OCI-LY3 (cell line): ENCODE data around the gene DDX39A.

Experiments used
- EZH2phosphoT487 ChIP-seq: fragments of 200-600 bp; shearing (Covaris generic); IDR thresholded peaks from 2 replicates; pipeline ENCODE4 v1.6.1; 2018; ENCODE audit warnings: antibody characterized with exemption, mixed run types, low read depth
- TF ChIP-seq, protein P1 (sequence below): fragments of 200-600, 300-600 bp; sonication (generic); IDR thresholded peaks from 2 replicates; pipeline ENCODE4 v1.5.1; 2014; ENCODE audit warnings: antibody characterized with exemption, low read length, low read depth

DNA sequence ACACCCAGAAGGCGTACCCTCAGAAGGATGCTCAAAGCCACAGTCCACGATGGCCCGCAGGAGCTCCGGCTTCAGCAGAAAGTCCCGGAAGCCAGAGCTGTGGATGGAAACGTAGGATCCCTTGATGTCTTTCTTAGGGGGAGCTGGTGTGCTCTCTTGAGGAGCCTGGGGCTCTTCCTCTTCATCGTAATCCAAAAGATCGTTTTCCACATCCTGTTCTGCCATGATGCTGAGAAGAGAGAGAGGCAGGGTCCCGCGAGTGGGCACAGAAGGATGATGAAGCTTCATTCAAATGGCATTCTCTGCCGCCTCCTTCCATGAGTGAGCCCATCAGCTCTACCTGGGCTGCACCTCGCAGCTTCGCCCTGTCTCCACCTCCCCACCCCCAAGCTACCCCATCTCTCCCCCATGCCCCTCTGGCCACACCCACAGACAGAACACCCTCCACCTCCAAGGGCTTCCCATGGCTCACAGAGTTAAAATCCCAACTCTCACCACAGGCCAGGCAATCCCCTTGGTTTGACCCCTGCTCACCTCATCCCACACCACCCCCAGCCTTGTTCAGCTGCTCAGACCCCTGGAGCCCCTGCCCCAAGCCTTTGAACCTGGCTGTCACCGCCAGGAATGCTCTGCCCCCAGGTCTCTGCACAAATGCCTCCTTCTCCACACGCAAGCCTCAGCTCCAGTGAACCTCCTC lies 6.0 kb downstream of the DDX39A start:
- TF ChIP-seq, protein P1, sequence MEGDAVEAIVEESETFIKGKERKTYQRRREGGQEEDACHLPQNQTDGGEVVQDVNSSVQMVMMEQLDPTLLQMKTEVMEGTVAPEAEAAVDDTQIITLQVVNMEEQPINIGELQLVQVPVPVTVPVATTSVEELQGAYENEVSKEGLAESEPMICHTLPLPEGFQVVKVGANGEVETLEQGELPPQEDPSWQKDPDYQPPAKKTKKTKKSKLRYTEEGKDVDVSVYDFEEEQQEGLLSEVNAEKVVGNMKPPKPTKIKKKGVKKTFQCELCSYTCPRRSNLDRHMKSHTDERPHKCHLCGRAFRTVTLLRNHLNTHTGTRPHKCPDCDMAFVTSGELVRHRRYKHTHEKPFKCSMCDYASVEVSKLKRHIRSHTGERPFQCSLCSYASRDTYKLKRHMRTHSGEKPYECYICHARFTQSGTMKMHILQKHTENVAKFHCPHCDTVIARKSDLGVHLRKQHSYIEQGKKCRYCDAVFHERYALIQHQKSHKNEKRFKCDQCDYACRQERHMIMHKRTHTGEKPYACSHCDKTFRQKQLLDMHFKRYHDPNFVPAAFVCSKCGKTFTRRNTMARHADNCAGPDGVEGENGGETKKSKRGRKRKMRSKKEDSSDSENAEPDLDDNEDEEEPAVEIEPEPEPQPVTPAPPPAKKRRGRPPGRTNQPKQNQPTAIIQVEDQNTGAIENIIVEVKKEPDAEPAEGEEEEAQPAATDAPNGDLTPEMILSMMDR = no peak
- TF ChIP-seq EZH2phosphoT487 = no peak
